Central memory CD4-positive, alpha-beta T cell (primary cell): ENCODE results near the gene ASB18.

Source experiments
- DNase-seq: peaks from one replicate; pipeline ENCODE4 v3.0.0; 2022

ASB18 gene

GRCh38 chr2:236205867-236206645 lies 58.1 kb downstream of the ASB18 start:
- DNase-seq = no peak

GRCh38 chr2:236204953-236205352 lies 59.3 kb downstream of the ASB18 start:
- DNase-seq = no peak

- DNase-seq = no peak
These were observed 63.8 kb downstream of the ASB18 start for GRCh38 chr2:236200378-236200777.

GRCh38 chr2:236196366-236196765 lies 67.8 kb downstream of the ASB18 start:
- DNase-seq = no peak

- DNase-seq = no peak
These were observed 68.5 kb downstream of the ASB18 start for GRCh38 chr2:236195726-236196125.

- DNase-seq = no peak
These were observed 69.4 kb downstream of the ASB18 start for GRCh38 chr2:236194786-236195185.

GRCh38 chr2:236193026-236193425 lies 71.2 kb downstream of the ASB18 start:
- DNase-seq = no peak

- no peak for DNase-seq
These were observed 73.5 kb downstream of the ASB18 start for GRCh38 chr2:236190674-236191073.

- no peak for DNase-seq
These were observed 79.5 kb downstream of the ASB18 start for GRCh38 chr2:236184701-236185100.

- no peak for DNase-seq
These were observed 83.3 kb downstream of the ASB18 start for GRCh38 chr2:236180831-236181453.

- DNase-seq = no peak
These were observed 84.0 kb downstream of the ASB18 start for GRCh38 chr2:236180076-236180816.

- no peak for DNase-seq
These were observed 84.8 kb downstream of the ASB18 start for GRCh38 chr2:236179236-236180075.

GRCh38 chr2:236178890-236179235 lies 85.3 kb downstream of the ASB18 start:
- DNase-seq = no peak

GRCh38 chr2:236177967-236178889 lies 86.0 kb downstream of the ASB18 start:
- DNase-seq = no peak

- no peak for DNase-seq
These were observed 86.6 kb downstream of the ASB18 start for GRCh38 chr2:236177604-236177966.

- no peak for DNase-seq
These were observed 87.3 kb downstream of the ASB18 start for GRCh38 chr2:236176951-236177350.

GRCh38 chr2:236176417-236176816 lies 87.8 kb downstream of the ASB18 start:
- no peak for DNase-seq

- no peak for DNase-seq
These were observed 88.6 kb downstream of the ASB18 start for GRCh38 chr2:236175548-236176150.

- DNase-seq = no peak
These were observed 90.2 kb downstream of the ASB18 start for GRCh38 chr2:236173729-236174607.

GRCh38 chr2:236173036-236173728 lies 91.0 kb downstream of the ASB18 start:
- no peak for DNase-seq
